KMS-11 (cell line): Measurements from ENCODE around the gene THRB.

Experiments used
- H2AFZ ChIP-seq: fragments of 200-600 bp; sonication (generic); 2 replicates; pipeline ENCODE4 v1.6.1; 2016; ENCODE audit warnings: antibody characterized with exemption, mixed run types, low read depth
- H3K27ac ChIP-seq: fragments of 200-600 bp; sonication (generic); 2 replicates; pipeline ENCODE4 v1.6.1; 2016; ENCODE audit warnings: mild to moderate bottlenecking, mixed run types
- H3K27me3 ChIP-seq: fragments of 200-600 bp; sonication (generic); 2 replicates; pipeline ENCODE4 v1.6.1; 2017; ENCODE audit warnings: mild to moderate bottlenecking, low read depth, mixed run types, moderate library complexity; ENCODE audit not compliant: insufficient read depth
- H3K36me3 ChIP-seq: fragments of 200-600 bp; sonication (generic); 2 replicates; pipeline ENCODE4 v1.6.1; 2017; ENCODE audit warnings: mild to moderate bottlenecking, mixed run types; ENCODE audit not compliant: insufficient read depth
- H3K4me1 ChIP-seq: fragments of 200-600 bp; sonication (generic); 2 replicates; pipeline ENCODE4 v1.6.1; 2016; ENCODE audit warnings: mild to moderate bottlenecking, low read depth, mixed run types; ENCODE audit not compliant: poor library complexity, severe bottlenecking
- H3K4me2 ChIP-seq: fragments of 200-600 bp; sonication (generic); 2 replicates; pipeline ENCODE4 v1.7.0; 2016; ENCODE audit warnings: mild to moderate bottlenecking, mixed run types
- H3K4me3 ChIP-seq: fragments of 200-600 bp; sonication (generic); IDR thresholded peaks from 2 replicates; pipeline ENCODE4 v1.6.1; 2017; ENCODE audit warnings: low read depth, low read length, mixed read lengths; ENCODE audit not compliant: insufficient read depth
- H3K79me2 ChIP-seq: fragments of 200-600 bp; sonication (generic); 2 replicates; pipeline ENCODE4 v1.6.1; 2016; ENCODE audit warnings: low read depth, mixed run types; ENCODE audit not compliant: insufficient read depth
- H3K9ac ChIP-seq: fragments of 200-600 bp; sonication (generic); 2 replicates; pipeline ENCODE4 v1.6.1; 2016; ENCODE audit warnings: mild to moderate bottlenecking, mixed run types
- H4K20me1 ChIP-seq: fragments of 200-600 bp; sonication (generic); 2 replicates; pipeline ENCODE4 v1.6.1; 2016; ENCODE audit warnings: mild to moderate bottlenecking, mixed run types; ENCODE audit not compliant: insufficient read depth
- CTCF ChIP-seq: fragments of 200-600 bp; sonication (generic); conservative IDR thresholded peaks from 2 replicates; pipeline ENCODE4 v1.6.1; 2017; ENCODE audit warnings: low read depth, mild to moderate bottlenecking, antibody characterized with exemption, low read length, moderate library complexity, mixed read lengths

THRB gene

DNA sequence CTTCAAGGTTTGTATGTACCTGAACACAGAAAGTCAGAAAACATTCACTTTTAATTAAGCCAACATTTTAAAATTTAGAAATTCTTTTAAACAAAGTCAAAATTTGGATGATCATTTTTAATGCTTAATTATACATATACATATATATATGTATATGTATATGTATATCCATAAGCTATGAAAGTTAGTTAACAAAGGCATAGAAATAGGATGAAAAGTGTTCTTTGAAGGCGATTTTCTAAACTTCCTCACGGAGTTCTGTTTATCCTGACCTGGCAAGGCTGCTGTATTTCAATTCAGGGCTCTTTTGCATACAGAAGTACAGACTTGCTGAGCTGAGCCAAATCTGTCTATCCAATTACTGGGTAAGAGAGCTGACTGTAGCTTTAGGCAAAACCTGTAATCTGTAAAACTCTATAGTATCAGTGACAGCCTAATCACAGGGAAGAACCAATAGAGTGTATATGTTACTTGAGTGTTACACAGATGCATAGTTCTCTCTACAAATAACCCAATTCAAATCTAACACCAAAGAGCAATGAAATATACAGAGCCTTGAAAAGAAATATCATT is 32.1 kb upstream of the THRB start:
- H3K4me1 ChIP-seq: no peaks in the 10 kb centered on the region
- H3K4me3 ChIP-seq: no peak overlapping the region
- TF ChIP-seq CTCF: no peak
- no peaks in the 10 kb centered on the region for H3K36me3 ChIP-seq
- no peaks in the 10 kb centered on the region for H3K27me3 ChIP-seq
- no peak overlapping the region for H2AFZ ChIP-seq
- H3K9ac ChIP-seq: no peak overlapping the region
- no peaks in the 10 kb centered on the region for H4K20me1 ChIP-seq
- no peaks in the 10 kb centered on the region for H3K79me2 ChIP-seq
- H3K4me2 ChIP-seq: no peak overlapping the region
- no peak overlapping the region for H3K27ac ChIP-seq

GRCh38 chr3:24525557-24525956 is 30.9 kb upstream of the THRB start:
- H3K79me2 ChIP-seq: no peaks in the 10 kb centered on the region
- H3K9ac ChIP-seq: no peak overlapping the region
- no peak overlapping the region for H3K4me3 ChIP-seq
- H2AFZ ChIP-seq: no peak overlapping the region
- no peak overlapping the region for H3K27ac ChIP-seq
- no peak for TF ChIP-seq CTCF
- H3K4me1 ChIP-seq: no peaks in the 10 kb centered on the region
- H3K36me3 ChIP-seq: no peaks in the 10 kb centered on the region
- H3K27me3 ChIP-seq: no peaks in the 10 kb centered on the region
- no peaks in the 10 kb centered on the region for H4K20me1 ChIP-seq
- H3K4me2 ChIP-seq: no peak overlapping the region

- no peak overlapping the region for H3K27ac ChIP-seq
- no peaks in the 10 kb centered on the region for H3K79me2 ChIP-seq
- H2AFZ ChIP-seq: no peak overlapping the region
- H3K9ac ChIP-seq: no peak overlapping the region
- TF ChIP-seq CTCF: no peak
- no peaks in the 10 kb centered on the region for H3K27me3 ChIP-seq
- H3K36me3 ChIP-seq: no peaks in the 10 kb centered on the region
- no peak overlapping the region for H3K4me2 ChIP-seq
- no peak overlapping the region for H3K4me3 ChIP-seq
- no peaks in the 10 kb centered on the region for H3K4me1 ChIP-seq
- no peaks in the 10 kb centered on the region for H4K20me1 ChIP-seq
Observed at GRCh38 chr3:24525022-24525421, 30.4 kb upstream of the THRB start.

DNA sequence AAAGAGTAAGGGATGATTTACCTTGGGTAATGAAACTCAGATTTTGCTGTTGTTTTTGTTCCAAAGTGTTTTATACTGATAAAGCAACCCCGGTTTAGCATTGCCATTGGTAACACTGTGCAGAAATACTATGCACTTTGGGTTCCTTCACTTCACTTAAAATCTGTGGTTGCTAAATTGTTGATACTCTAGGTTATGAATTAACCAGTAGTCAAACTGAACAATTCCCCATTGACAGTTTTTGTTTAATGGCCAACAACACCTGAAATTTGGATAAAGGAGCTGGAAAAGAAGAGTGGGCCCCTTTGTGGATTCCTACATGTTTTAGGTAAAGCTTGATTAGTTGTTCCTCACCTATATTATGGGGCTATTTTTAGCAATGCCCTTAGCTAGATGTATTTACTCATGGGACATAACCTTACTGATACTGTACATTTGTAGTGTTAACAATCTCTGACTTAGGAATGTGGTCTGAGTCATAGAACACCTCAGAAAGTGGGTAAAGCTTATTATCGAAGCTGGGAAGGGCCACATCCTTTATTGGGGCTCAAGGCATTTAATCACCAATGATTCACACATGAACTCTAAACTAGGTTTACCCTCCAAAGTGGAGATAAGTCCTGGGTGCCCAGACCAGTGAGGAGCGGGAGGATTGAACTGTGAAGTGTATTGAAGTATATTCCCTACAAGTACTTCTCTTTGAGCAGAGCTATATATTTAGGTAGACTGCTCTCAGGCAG is 29.5 kb upstream of the THRB start:
- H3K79me2 ChIP-seq: no peaks in the 10 kb centered on the region
- no peaks in the 10 kb centered on the region for H3K4me1 ChIP-seq
- no peak overlapping the region for H3K4me2 ChIP-seq
- no peaks in the 10 kb centered on the region for H3K27me3 ChIP-seq
- H3K27ac ChIP-seq: no peak overlapping the region
- TF ChIP-seq CTCF: no peak
- H3K9ac ChIP-seq: no peak overlapping the region
- no peaks in the 10 kb centered on the region for H4K20me1 ChIP-seq
- H3K36me3 ChIP-seq: no peaks in the 10 kb centered on the region
- no peak overlapping the region for H3K4me3 ChIP-seq
- no peak overlapping the region for H2AFZ ChIP-seq
